ENCODE results near the gene UNC5A. TPM values are rescaled to one million over a fixed set of nuclear protein-coding genes. Genes with fewer than 3 reads are reported as not detected.

UNC5A gene
- total and polyA plus RNA-seq, 9 of the 15 experiments (the other 6 are each of a cell fraction or from before 2014, with no cell fraction given) = not detected

GRCh38 chr5:176837707-176838115 lies 27.4 kb downstream of the UNC5A start (continued):
- TF ChIP-seq ZFP91 (CRISPR knock-in tag; IDR thresholded peaks at IDR 0.05) = peak; percentile 85; the same call in 1 of the 2 replicates
- no peak for TF ChIP-seq PCBP2 (IDR thresholded peaks at IDR 0.05; ENCODE audit: low read depth, low read length, poor library complexity, severe bottlenecking)
- TF ChIP-seq MAZ (CRISPR knock-in tag; conservative IDR thresholded peaks at IDR 0.05 in 1 of 2, IDR thresholded peaks at IDR 0.05 in 1 of 2) = peak; percentile 75 to 100
- 0 out of 2 replicates have a peak, but pooled peaks have one; percentile 45 for TF ChIP-seq CREB1 (IDR thresholded peaks at IDR 0.05)
- peak; percentile 93 for TF ChIP-seq CREB1 (CRISPR knock-in tag; IDR thresholded peaks at IDR 0.05)
- peak; percentile 53; the same call in 1 of the 2 replicates for TF ChIP-seq ATF4 (CRISPR knock-in tag; IDR thresholded peaks at IDR 0.05)
- 0 out of 2 replicates have a peak, but pooled peaks have one; percentile 11 for TF ChIP-seq OTX1 (CRISPR knock-in tag; IDR thresholded peaks at IDR 0.05)
- TF ChIP-seq, protein P1, sequence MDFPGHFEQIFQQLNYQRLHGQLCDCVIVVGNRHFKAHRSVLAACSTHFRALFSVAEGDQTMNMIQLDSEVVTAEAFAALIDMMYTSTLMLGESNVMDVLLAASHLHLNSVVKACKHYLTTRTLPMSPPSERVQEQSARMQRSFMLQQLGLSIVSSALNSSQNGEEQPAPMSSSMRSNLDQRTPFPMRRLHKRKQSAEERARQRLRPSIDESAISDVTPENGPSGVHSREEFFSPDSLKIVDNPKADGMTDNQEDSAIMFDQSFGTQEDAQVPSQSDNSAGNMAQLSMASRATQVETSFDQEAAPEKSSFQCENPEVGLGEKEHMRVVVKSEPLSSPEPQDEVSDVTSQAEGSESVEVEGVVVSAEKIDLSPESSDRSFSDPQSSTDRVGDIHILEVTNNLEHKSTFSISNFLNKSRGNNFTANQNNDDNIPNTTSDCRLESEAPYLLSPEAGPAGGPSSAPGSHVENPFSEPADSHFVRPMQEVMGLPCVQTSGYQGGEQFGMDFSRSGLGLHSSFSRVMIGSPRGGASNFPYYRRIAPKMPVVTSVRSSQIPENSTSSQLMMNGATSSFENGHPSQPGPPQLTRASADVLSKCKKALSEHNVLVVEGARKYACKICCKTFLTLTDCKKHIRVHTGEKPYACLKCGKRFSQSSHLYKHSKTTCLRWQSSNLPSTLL (IDR thresholded peaks at IDR 0.05) = no peak
- TF ChIP-seq, protein P2, sequence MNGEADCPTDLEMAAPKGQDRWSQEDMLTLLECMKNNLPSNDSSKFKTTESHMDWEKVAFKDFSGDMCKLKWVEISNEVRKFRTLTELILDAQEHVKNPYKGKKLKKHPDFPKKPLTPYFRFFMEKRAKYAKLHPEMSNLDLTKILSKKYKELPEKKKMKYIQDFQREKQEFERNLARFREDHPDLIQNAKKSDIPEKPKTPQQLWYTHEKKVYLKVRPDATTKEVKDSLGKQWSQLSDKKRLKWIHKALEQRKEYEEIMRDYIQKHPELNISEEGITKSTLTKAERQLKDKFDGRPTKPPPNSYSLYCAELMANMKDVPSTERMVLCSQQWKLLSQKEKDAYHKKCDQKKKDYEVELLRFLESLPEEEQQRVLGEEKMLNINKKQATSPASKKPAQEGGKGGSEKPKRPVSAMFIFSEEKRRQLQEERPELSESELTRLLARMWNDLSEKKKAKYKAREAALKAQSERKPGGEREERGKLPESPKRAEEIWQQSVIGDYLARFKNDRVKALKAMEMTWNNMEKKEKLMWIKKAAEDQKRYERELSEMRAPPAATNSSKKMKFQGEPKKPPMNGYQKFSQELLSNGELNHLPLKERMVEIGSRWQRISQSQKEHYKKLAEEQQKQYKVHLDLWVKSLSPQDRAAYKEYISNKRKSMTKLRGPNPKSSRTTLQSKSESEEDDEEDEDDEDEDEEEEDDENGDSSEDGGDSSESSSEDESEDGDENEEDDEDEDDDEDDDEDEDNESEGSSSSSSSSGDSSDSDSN (IDR thresholded peaks at IDR 0.05; ENCODE audit: borderline replicate concordance in 1 of 2, low read depth in 2 of 2, low read length in 2 of 2) = peak in 1 of 2 experiments; percentile 87; a peak in 2 of 4 replicates
- TF ChIP-seq RERE (CRISPR knock-in tag; IDR thresholded peaks at IDR 0.05; ENCODE audit: borderline replicate concordance) = peak; percentile 99
- peak; percentile 97 for TF ChIP-seq ZNF584 (CRISPR knock-in tag; IDR thresholded peaks at IDR 0.05; ENCODE audit: low read depth)
- TF ChIP-seq RUNX1 (IDR thresholded peaks at IDR 0.05; ENCODE audit: low read depth) = no peak
- peak; percentile 88; the same call in 1 of the 2 replicates for TF ChIP-seq TCF15 (CRISPR knock-in tag; IDR thresholded peaks at IDR 0.05)
- TF ChIP-seq TARDBP (IDR thresholded peaks at IDR 0.05) = peak; percentile 85
